ENCODE data around the gene TIMM17A.
"Not testable (repeated sequence)": the region's sequence is repeated elsewhere in the genome, so short reads cannot be mapped to it uniquely, and the experiment has no call there.

The TIMM17A gene

DNA sequence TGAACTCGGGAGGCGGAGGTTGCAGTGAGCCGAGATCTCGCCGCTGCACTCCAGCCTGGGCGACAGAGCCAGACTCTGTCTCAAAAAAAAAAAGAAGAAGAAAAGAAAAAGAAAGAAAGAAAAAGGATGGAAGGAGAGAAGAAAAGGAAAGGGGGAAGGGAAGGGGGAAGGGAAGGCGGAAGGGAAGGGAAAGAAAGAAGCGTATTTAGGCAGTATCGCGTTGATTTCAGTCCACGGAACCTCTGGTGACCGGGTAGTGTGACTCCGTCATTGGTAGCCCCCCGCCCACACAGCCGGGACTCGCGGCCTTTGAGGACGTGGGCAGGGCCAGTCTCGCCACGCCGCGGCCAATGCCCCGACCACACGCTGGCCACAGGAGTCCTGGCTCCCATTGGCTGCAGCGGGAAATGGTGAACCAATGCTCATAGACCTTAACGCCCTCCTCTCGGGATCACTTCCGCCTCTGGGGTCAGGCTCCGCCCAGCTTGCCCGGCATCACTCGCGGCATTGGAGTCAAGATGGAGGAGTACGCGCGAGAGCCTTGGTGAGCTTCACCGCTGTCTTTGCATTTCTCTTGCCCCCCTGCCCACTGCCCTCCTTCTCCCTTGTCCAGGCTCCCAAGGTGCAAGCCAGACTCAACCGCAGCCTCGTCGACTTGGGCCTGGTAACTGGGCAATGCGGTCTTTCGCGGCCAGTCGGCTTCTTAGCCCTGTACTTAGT is at the start of gene TIMM17A:
TSS of gene TIMM17A (plus strand) at position 495 of the 720 bp plus-strand sequence. CDS start at position 519, 24 bp downstream.
- peak; percentile 100 for DNase-seq

GRCh38 chr1:201906336-201906735 is 49.0 kb upstream of the TIMM17A start:
- no peak for DNase-seq

DNA sequence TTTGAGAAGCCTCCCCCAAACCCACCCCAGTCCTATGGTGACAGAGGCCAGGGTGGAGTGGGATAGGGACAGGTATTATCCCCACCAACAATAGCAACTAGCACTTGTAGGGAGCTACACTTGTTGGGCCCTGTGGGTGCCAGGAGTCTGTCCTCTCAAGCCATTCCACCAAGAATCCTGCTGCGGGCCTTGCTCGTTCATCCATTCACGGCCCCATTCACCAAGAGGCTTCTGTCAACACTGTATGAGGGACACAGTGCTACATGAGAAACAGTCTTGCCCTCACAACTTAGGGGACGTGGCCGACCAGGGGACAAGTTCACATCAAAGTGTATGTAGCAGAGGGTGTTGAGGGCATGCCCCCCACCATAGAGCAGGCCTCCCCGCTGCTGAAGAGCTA is 47.7 kb upstream of the TIMM17A start:
- DNase-seq = no peak

- DNase-seq = no peak
These were observed 43.3 kb upstream of the TIMM17A start for GRCh38 chr1:201911826-201912571.

- no peak for DNase-seq
These were observed 42.5 kb upstream of the TIMM17A start for GRCh38 chr1:201912832-201913231.

GRCh38 chr1:201914456-201915235 is 40.7 kb upstream of the TIMM17A start:
- no peak for DNase-seq

DNA sequence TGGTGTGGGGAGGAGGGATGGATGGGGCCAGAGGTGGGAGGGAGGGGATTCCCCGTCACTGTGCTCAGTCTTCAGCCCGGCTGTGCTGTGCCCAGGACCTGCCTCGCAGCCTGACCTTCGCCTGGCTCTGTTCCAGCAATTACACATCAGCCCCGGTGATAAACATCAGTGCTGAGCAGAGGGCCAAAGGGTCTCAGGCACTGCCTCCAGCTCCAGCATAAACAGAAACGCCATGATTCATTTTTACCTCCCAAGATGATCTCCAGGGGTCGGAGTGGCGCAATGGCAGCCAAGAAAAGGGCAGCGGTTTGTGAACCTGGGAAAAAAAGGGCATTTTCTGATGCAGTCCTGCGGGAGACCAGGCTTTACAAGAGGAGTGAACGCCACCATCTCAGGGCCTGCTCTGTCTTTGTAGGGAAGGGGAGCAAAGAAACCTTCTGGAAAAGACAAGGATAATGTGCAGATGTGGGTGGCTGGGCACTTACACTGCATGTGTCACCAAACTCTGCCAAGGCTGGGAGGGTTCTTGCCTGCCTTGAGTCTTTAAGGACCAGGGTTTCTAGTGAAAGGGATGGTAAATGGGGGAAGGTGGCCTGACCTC is 38.6 kb upstream of the TIMM17A start:
- no peak for DNase-seq

DNA sequence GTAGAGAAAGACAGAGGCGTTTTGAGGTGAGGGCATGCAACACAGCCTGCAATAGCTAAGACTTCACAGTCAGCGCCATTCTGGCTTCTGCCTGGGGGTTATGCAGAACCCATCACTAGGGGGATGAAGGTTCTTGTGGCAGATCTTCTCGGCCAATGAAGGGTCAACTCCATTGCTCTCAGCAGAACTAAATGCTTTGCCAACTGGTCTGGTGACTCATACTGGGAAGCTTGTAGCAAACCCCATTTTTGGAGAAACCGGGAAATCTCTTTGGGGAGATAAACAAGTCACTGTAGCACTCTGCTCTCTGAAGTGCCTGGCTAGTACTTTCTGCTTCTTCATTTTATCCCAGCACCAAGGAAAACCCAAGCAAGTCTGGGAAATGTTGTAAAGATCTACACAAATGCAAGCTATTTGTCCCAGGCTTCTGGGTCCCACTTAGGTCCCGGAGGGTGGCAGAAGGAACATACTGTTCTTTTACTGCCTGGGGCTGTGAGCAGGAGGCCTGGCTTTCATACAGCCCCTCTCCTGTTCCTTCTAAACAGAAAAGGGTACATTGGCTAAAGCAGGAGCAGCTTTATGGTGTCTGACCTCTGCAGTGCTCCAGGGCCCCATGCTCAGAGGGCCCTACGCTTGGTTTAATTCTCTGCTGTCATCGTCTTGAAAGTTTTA is 37.8 kb upstream of the TIMM17A start:
- DNase-seq = no peak

- DNase-seq = no peak
These were observed 37.0 kb upstream of the TIMM17A start for GRCh38 chr1:201918343-201918742.

GRCh38 chr1:201921952-201922558 is 33.2 kb upstream of the TIMM17A start:
- no peak for DNase-seq

GRCh38 chr1:201925301-201925567 is 30.1 kb upstream of the TIMM17A start:
- no peak for DNase-seq

DNA sequence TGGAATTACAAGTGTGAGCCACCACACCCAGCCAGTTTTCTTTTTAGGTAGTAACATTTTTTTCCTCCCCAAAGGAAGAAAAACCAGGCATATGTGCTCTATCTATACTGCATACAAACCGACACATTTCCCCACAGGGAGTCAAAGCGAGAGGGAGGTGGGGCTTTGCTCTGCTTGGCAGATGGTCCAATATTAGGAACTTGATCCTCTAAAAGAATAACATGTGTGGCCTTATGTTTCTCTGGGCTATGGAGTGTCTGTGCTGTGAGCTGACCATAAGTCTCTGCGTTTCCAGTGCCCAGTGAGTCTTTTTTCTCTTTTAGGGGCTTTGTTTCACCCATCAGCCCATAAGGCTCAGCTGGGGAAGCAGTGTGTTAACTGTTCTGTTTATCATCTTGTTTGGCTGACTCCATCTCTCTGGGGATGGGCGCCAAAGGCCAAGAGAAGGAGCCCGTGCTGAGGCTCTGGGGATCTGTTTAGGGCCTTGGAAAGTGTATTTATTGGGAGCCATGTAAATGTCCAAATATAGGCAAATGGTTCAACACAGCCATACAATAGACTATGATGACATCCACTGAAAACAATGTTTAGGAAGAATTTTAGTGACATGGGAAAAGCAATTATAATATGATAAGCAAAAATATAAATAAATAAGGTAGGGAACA is 29.2 kb upstream of the TIMM17A start:
- DNase-seq = no peak

DNA sequence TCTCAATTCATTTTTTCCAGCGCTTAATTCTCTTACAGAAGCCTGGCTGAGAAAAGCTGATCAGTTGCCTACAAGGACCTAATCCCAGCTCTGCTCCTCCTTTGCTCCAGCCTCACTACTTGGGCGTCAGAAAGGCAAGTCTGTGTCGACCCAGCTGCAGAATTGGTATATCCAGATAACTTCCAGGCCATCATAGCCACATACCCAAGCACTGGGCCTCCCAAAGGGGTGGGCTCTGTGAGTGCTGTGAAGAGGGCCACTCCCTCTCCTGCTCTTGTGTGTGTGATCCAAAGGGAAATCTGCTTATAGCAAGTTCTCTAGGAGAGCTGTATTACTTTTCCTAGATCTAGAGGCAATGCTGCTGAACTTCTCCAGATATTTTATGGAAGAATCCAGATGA is 27.0 kb upstream of the TIMM17A start:
- DNase-seq = no peak

GRCh38 chr1:201930137-201930536 is 25.2 kb upstream of the TIMM17A start:
- DNase-seq = no peak

DNA sequence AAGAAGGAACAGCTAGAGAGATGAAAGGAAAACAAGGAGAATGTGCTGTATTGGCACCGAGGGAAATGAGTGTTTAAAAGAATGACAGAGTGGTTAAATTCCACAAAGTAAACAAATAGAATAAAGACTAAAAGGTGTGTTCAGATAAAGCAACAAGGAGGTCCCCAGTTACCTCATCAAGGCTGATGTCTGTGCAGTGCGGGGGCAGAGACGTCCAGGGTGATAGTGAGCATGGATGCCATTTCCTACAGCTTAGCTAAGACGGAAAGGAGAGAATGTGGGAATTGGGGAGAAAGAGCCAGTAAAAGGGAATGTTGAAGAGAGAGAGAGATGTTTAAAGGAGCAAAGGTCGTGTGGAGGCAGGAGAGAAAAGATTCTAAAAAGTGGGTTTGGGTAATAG is 24.5 kb upstream of the TIMM17A start:
- no peak for DNase-seq

DNA sequence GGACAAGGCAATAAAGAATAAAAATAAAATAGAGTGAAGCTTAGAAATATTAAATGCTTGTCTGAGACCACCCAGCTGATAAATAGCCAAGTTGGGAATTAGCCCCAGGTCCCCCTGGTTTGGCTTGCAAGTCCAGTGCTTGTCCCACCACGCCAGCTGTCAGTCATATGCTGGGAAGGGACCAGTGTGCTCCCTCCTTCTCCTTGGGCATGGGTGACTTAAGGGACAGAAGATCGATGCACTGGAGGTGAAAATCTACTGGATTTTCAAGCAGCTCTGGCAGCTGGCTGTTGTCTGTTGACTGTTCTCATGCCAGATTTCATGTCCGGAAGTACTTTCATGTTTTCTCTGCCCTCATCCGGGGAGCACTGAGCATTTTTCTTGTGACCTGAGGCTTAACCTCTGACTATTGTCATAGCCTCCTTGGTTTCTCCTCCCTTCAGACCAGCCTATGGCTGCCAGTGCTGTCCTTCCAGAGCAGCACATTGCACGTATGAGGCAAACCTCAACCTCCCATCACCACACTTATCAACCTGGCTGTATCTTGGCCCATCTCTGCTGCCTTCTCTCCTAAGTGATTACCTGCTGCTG is 21.4 kb upstream of the TIMM17A start:
- DNase-seq = no peak

DNA sequence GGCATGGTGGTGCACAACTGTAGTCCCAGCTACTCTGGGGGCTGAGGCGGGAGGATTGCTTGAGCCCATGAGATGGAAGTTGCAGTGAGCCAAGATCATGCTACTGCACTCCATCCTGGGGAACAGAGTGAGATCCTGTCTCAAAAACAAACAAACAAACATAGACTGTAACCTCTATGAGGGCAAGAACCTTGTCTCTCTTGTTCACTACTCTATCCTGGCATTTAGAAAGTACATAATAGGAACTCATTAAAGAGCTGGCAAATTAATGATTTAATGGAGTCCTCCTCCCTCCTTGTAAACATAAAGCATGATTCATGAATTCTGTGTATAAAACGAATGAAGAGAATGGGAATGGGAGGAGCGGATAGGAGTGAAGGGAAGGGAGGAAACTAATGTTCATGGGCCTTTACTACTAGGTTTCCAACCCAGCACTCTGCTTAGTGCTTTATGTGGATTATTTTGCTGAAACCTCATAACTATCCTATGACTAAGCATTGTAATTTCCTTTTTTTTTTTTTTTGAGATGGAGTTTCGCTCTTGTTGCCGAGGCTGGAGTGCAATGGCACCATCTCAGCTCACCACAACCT is 17.6 kb upstream of the TIMM17A start:
- DNase-seq = peak; percentile 38

DNA sequence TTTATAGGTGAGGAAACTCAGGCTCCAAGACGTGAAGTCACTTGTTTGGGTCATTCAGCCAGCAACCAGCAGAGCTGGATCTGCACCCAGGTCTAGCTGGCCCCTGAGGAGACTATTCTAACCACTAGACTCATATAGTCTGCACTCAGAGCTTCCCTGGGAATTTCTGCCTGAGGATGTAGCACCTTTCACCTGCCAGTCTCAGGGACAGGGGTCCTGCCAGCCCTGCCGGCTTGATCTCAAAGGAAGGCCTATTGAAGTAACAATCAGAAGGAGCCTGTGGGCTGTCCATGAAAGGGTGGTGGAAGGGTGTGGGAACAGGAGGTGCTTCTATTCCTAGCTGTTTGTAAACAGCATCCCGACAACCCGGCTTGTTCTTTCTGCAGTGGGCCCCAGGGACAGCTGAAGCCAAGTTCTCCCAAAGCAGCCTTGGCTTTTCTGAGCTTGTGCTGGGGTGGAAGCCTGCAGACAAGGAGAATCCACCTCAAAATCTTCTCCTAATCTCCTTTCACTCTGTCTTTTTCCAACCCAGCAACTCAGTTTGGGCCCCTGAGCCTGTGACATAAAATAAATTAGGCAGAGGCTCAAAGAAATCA is 16.8 kb upstream of the TIMM17A start:
- DNase-seq = no peak

DNA sequence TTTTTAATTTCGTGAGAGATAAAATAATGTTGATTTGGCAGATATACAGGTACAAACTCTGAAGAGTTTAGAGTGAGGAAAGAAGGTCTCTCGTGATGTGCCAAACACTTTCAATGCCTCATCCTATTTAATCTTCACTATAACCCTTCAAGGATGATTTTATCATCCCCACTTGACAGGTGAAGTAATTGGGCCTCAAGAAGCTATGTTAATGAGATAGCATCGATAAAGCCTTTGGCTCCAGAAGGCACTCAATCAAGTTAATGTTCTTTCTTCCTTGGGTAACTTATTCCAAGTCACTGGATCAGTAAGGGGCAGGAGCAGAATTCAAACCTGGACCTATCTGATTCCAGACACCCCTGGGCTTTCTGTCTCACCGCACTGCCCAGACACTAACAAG is 16.2 kb upstream of the TIMM17A start:
- DNase-seq = no peak

GRCh38 chr1:201939574-201939973 is 15.7 kb upstream of the TIMM17A start:
- DNase-seq = no peak

GRCh38 chr1:201940316-201940715 is 15.0 kb upstream of the TIMM17A start:
- DNase-seq = not testable (repeated sequence)

Data from inflammatory macrophage treated with lipopolysaccharide for 4 hours (primary cell).